Trophoblast cell (in vitro differentiated cells and primary cell): ENCODE results near the gene SERPINA1.
"Not testable (repeated sequence)": the region's sequence is repeated elsewhere in the genome, so short reads cannot be mapped to it uniquely, and the experiment has no call there.

ENCODE experiments used
- DNase-seq, 2 donors: peaks; one replicate each; pipeline ENCODE4 v3.0.0-alpha.2; 2016
- H2AFZ ChIP-seq: 2 replicates; pipeline ENCODE4 v1.6.1; 2013; ENCODE audit warnings: low read length, moderate library complexity, mild to moderate bottlenecking; ENCODE audit not compliant: insufficient read depth, poor library complexity
- H2AK5ac ChIP-seq: 2 replicates; pipeline ENCODE4 v1.6.1; 2013; ENCODE audit warnings: mild to moderate bottlenecking, low read length
- H2BK120ac ChIP-seq: 2 replicates; pipeline ENCODE4 v1.6.1; 2013; ENCODE audit warnings: low read length, mild to moderate bottlenecking, moderate library complexity; ENCODE audit not compliant: insufficient read depth, poor library complexity
- H2BK12ac ChIP-seq: 2 replicates; pipeline ENCODE4 v1.6.1; 2013; ENCODE audit warnings: mild to moderate bottlenecking, low read length, moderate library complexity
- H2BK5ac ChIP-seq: 2 replicates; pipeline ENCODE4 v1.6.1; 2013; ENCODE audit warnings: low read length, low read depth, moderate library complexity, mild to moderate bottlenecking; ENCODE audit not compliant: poor library complexity
- H3K14ac ChIP-seq: 2 replicates; pipeline ENCODE4 v1.6.1; 2013; ENCODE audit warnings: mild to moderate bottlenecking, low read length
- H3K18ac ChIP-seq: 2 replicates; pipeline ENCODE4 v1.6.1; 2013; ENCODE audit warnings: mild to moderate bottlenecking, low read length
- H3K23ac ChIP-seq: 2 replicates; pipeline ENCODE4 v1.6.1; 2013; ENCODE audit warnings: low read length
- H3K27ac ChIP-seq: 2 replicates; pipeline ENCODE4 v1.5.1; 2013; ENCODE audit warnings: low read depth, mild to moderate bottlenecking, inconsistent platforms, low read length, moderate library complexity
- H3K27me3 ChIP-seq: 2 replicates; pipeline ENCODE4 v1.6.1; 2013; ENCODE audit warnings: inconsistent platforms, mild to moderate bottlenecking, low read length, moderate library complexity; ENCODE audit not compliant: insufficient read depth
- H3K36me3 ChIP-seq, 2 experiments: 1 replicate in 1 of 2; 2 replicates in 1 of 2; pipeline ENCODE4 v1.6.1; 2013; ENCODE audit warnings: low read length in 2 of 2, mild to moderate bottlenecking in 2 of 2, moderate library complexity in 1 of 2; ENCODE audit not compliant: insufficient read depth in 2 of 2, control insufficient read depth in 1 of 2
- H3K4ac ChIP-seq: 2 replicates; pipeline ENCODE4 v1.6.1; 2013; ENCODE audit warnings: low read depth, mild to moderate bottlenecking, low read length, moderate library complexity
- H3K4me1 ChIP-seq, 2 experiments: 1 replicate in 1 of 2; 2 replicates in 1 of 2; pipeline ENCODE4 v1.6.1; 2013; ENCODE audit warnings: low read length in 2 of 2, mild to moderate bottlenecking in 2 of 2, moderate library complexity in 1 of 2; ENCODE audit not compliant: insufficient read depth in 2 of 2, control insufficient read depth in 1 of 2
- H3K4me2 ChIP-seq: 2 replicates; pipeline ENCODE4 v1.6.1; 2013; ENCODE audit warnings: inconsistent platforms, mild to moderate bottlenecking, low read length, moderate library complexity
- H3K4me3 ChIP-seq: 2 replicates; pipeline ENCODE4 v1.5.1; 2013; ENCODE audit warnings: mild to moderate bottlenecking, low read depth, low read length, inconsistent platforms
- H3K79me1 ChIP-seq: one replicate; pipeline ENCODE4 v1.6.1; 2013; ENCODE audit warnings: low read length
- H3K79me2 ChIP-seq: 2 replicates; pipeline ENCODE4 v1.6.1; 2013; ENCODE audit warnings: low read length, mild to moderate bottlenecking; ENCODE audit not compliant: control insufficient read depth, insufficient read depth, poor library complexity
- H3K9ac ChIP-seq: 2 replicates; pipeline ENCODE4 v1.6.1; 2013; ENCODE audit warnings: mild to moderate bottlenecking, low read length
- H3K9me3 ChIP-seq: 2 replicates; pipeline ENCODE4 v1.6.1; 2013; ENCODE audit warnings: low read depth, mild to moderate bottlenecking, control low read depth, inconsistent platforms, low read length; ENCODE audit not compliant: insufficient read depth
- H4K12ac ChIP-seq: 2 replicates; pipeline ENCODE4 v1.6.1; 2013; ENCODE audit warnings: low read depth, mild to moderate bottlenecking, low read length, moderate library complexity
- H4K8ac ChIP-seq: 2 replicates; pipeline ENCODE4 v1.6.1; 2013; ENCODE audit warnings: low read depth, mild to moderate bottlenecking, low read length, moderate library complexity
- H4K91ac ChIP-seq: one replicate; pipeline ENCODE4 v1.6.1; 2013; ENCODE audit warnings: low read depth, mild to moderate bottlenecking, low read length, moderate library complexity
- WGBS: extraction: QIAGEN DNeasy Blood & Tissue Kit; methylation state at CpG from one replicate; pipeline ENCODE4 v1.1.7; 2013; ENCODE audit warnings: missing lambda C conversion rate; ENCODE audit not compliant: insufficient read length, insufficient coverage; ENCODE audit errors: extremely low coverage; 5-methylcytosine and 5-hydroxymethylcytosine counted together

Gene SERPINA1

GRCh38 chr14:94356379-94357056 is 31.9 kb downstream of the SERPINA1 start:
- Histone ChIP-seq H3K27ac (no peak overlapping the region), H3K14ac (no peak overlapping the region), H2BK12ac (no peak overlapping the region), H4K91ac (no peak overlapping the region), H3K9me3 (no peaks in the 10 kb centered on the region), H2AFZ (no peak overlapping the region), H3K23ac (no peak overlapping the region), H4K12ac (no peak overlapping the region), H3K4me2 (no peak overlapping the region), H2BK120ac (no peak overlapping the region), H3K79me1 (no peaks in the 10 kb centered on the region), H3K4ac (no peak overlapping the region), H3K79me2 (no peaks in the 10 kb centered on the region), H3K9ac (no peak overlapping the region), H4K8ac (no peak overlapping the region), H3K27me3 (no peaks in the 10 kb centered on the region), H3K36me3 (no peaks in the 10 kb centered on the region), H2AK5ac (no peak overlapping the region), H3K4me3 (no peak overlapping the region), H2BK5ac (no peak overlapping the region), H3K18ac (no peak overlapping the region), H3K4me1 (no peaks in the 10 kb centered on the region)
- DNase-seq = peak; percentile 61 to 83
- no CpG with 5 or more reads among the region's 5 CpGs for WGBS

- Histone ChIP-seq H2BK12ac (no peak overlapping the region), H3K23ac (no peak overlapping the region), H3K27me3 (no peaks in the 10 kb centered on the region), H3K18ac (no peak overlapping the region), H3K9me3 (no peaks in the 10 kb centered on the region), H4K8ac (no peak overlapping the region), H3K4me2 (no peak overlapping the region), H3K4me3 (no peak overlapping the region), H2AFZ (no peak overlapping the region), H3K79me1 (no peaks in the 10 kb centered on the region), H2BK120ac (no peak overlapping the region), H4K91ac (no peak overlapping the region), H3K27ac (no peak overlapping the region), H4K12ac (no peak overlapping the region), H3K9ac (no peak overlapping the region), H2AK5ac (no peak overlapping the region), H3K79me2 (no peaks in the 10 kb centered on the region), H2BK5ac (no peak overlapping the region), H3K4ac (no peak overlapping the region), H3K14ac (no peak overlapping the region), H3K36me3 (no peaks in the 10 kb centered on the region), H3K4me1 (no peaks in the 10 kb centered on the region)
- DNase-seq = peak; percentile 23 to 51
- no CpG with 5 or more reads among the region's 15 CpGs for WGBS
Observed at GRCh38 chr14:94355191-94355794, 33.1 kb downstream of the SERPINA1 start.

DNA sequence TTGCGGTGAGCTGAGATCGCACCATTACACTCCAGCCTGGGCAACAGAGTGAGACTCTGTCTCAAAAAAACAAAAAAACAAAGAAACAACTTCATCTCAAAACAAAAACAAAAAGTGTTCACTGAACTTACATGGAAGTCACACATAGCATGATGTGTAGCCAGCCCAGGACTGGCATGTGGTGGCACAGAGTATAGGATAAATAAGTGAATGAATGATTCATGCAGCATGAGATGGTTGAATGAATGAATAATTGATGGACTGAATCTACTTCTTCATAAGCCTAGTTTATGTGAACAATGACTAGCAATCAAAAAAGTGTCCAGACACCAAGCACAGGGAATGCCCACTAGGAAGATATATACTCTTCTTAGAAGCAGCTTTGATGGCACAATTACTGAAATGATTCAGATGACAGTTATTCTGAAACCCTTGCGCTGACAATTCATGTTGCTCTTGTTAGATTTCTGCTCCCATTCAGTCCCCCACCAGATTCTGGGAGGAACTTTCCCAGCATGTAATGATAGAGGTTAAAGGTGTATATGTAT is 33.7 kb downstream of the SERPINA1 start:
- no peak overlapping the region for H2BK5ac ChIP-seq
- no peak overlapping the region for H3K23ac ChIP-seq
- no peak overlapping the region for H4K8ac ChIP-seq
- H3K4me3 ChIP-seq = no peak overlapping the region
- no peak for DNase-seq
- WGBS = no CpG with 5 or more reads among the region's 3 CpGs
- no peak overlapping the region for H3K4me2 ChIP-seq
- H3K18ac ChIP-seq = no peak overlapping the region
- no peak overlapping the region for H2BK12ac ChIP-seq
- no peaks in the 10 kb centered on the region for H3K36me3 ChIP-seq
- H3K14ac ChIP-seq = no peak overlapping the region
- H4K91ac ChIP-seq = no peak overlapping the region
- H3K9ac ChIP-seq = no peak overlapping the region
- H3K27me3 ChIP-seq = no peaks in the 10 kb centered on the region
- H3K4me1 ChIP-seq = no peaks in the 10 kb centered on the region
- H2AK5ac ChIP-seq = no peak overlapping the region
- H4K12ac ChIP-seq = no peak overlapping the region
- H2AFZ ChIP-seq = no peak overlapping the region
- H3K9me3 ChIP-seq = no peaks in the 10 kb centered on the region
- no peak overlapping the region for H2BK120ac ChIP-seq
- H3K27ac ChIP-seq = no peak overlapping the region
- no peaks in the 10 kb centered on the region for H3K79me2 ChIP-seq
- no peak overlapping the region for H3K4ac ChIP-seq
- no peaks in the 10 kb centered on the region for H3K79me1 ChIP-seq

DNA sequence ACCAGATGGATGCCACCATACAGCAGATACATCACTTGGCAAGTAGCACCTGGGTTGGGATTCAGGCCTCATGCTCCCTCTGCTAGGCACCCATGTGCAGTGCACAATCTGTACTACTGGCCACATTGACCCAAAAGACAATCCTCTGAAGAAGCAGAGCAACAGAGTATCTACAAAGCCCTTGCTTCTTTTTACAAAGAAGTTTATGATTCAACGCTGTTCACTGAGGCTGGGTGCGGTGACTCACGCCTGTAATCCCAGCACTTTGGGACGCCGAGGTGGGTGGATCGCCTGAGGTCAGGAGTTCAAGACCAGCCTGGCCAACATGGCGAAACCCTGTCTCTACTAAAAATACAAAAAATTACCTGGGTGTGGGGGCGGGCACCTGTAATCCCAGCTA is 34.2 kb downstream of the SERPINA1 start:
- not testable (repeated sequence) for H4K8ac ChIP-seq, H3K79me1 ChIP-seq, H3K23ac ChIP-seq, H3K27ac ChIP-seq, H3K9me3 ChIP-seq, H3K36me3 ChIP-seq, H2BK12ac ChIP-seq, H2BK120ac ChIP-seq, DNase-seq, H3K4me2 ChIP-seq, H4K91ac ChIP-seq, H2BK5ac ChIP-seq, H3K18ac ChIP-seq, H3K79me2 ChIP-seq, H3K27me3 ChIP-seq, H2AFZ ChIP-seq, H3K4me1 ChIP-seq, H3K4ac ChIP-seq, H3K4me3 ChIP-seq, H2AK5ac ChIP-seq, H3K9ac ChIP-seq, H3K14ac ChIP-seq, H4K12ac ChIP-seq
- no CpG with 5 or more reads among the region's 8 CpGs for WGBS
